Measurements from ENCODE around the gene MAML2. TPM values are rescaled to one million over a fixed set of nuclear protein-coding genes. Genes with fewer than 3 reads are reported as not detected.
A peak's percentile ranks its signal among the peaks of the same experiment; 100 is the strongest.

The MAML2 gene
- total and polyA plus RNA-seq, 9 of the 15 experiments (the other 6 are each of a cell fraction or from before 2014, with no cell fraction given) = 0.79 to 6.8 (median 4.8) TPM

GRCh38 chr11:96337541-96338431 is 5.2 kb downstream of the MAML2 start (continued):
- peak; percentile 51; the same call in 1 of the 2 replicates for TF ChIP-seq ZNF592 (IDR thresholded peaks at IDR 0.05)
- 0 out of 2 replicates have a peak, but pooled peaks have one; percentile 30 for TF ChIP-seq ZBTB9 (CRISPR knock-in tag; IDR thresholded peaks at IDR 0.05)
- TF ChIP-seq TCF3 (CRISPR knock-in tag; IDR thresholded peaks at IDR 0.05) = peak; percentile 50
- TF ChIP-seq MEIS2 (IDR thresholded peaks at IDR 0.05; ENCODE audit: partially characterized antibody) = peak; percentile 98
- no peak for TF ChIP-seq ATF1 (CRISPR knock-in tag; IDR thresholded peaks at IDR 0.05)
- TF ChIP-seq ATF1 (tag; IDR thresholded peaks at IDR 0.05) = peak; percentile 29; the same call in 1 of the 2 replicates
- no peak for TF ChIP-seq NFRKB (IDR thresholded peaks at IDR 0.05; ENCODE audit: low read depth)
- TF ChIP-seq ATF3 (IDR thresholded peaks at IDR 0.05) = peak; percentile 80
- TF ChIP-seq ATF3 (CRISPR knock-in tag; conservative IDR thresholded peaks at IDR 0.05) = no peak
- no peak for TF ChIP-seq KLF13 (tag; IDR thresholded peaks at IDR 0.05; ENCODE audit: borderline replicate concordance, low read depth)
- 0 out of 2 replicates have a peak, but pooled peaks have one; percentile 30 for TF ChIP-seq CREB3L1 (IDR thresholded peaks at IDR 0.05; ENCODE audit: borderline replicate concordance, low read depth)
- TF ChIP-seq RAD51 (IDR thresholded peaks at IDR 0.05; ENCODE audit: borderline replicate concordance, low read depth) = peak; percentile 5; the same call in 1 of the 2 replicates
- TF ChIP-seq HMBOX1 (IDR thresholded peaks at IDR 0.05) = peak; percentile 99
- 0 out of 3 replicates have a peak, but pooled peaks of 1 of the 2 experiments have one; percentile 10 for TF ChIP-seq CBX3 (IDR thresholded peaks at IDR 0.05; ENCODE audit: borderline replicate concordance in 1 of 2, low read length in 2 of 2)
- no peak for TF ChIP-seq MCM5 (IDR thresholded peaks at IDR 0.05; ENCODE audit: low read depth)
- peak; percentile 72; the same call in 1 of the 2 replicates for TF ChIP-seq SMARCA4 (IDR thresholded peaks at IDR 0.05)
- TF ChIP-seq CC2D1A (IDR thresholded peaks at IDR 0.05) = peak; percentile 36; the same call in 1 of the 2 replicates
- peak; percentile 55 for TF ChIP-seq NCOR1 (IDR thresholded peaks at IDR 0.05)
- TF ChIP-seq ZEB2 (IDR thresholded peaks at IDR 0.05) = peak; percentile 44; the same call in 1 of the 2 replicates
- peak; percentile 68; the same call in 1 of the 2 replicates for TF ChIP-seq ZNF316 (IDR thresholded peaks at IDR 0.05)

Measured in K562 (cell line).